Activated T-helper 2 cell treated with anti-CD3 and anti-CD28 coated beads, Interferon-gamma antibody, Interleukin-2, Interleukin-4, amounts not matched to agents 10 μg/mL and 5 μg/mL and 100 μg/mL, durations not matched to agents 14 hours and 24 hours and 36 hours (primary cell): ENCODE measurements around the gene DPH1. TPM values are rescaled to one million over a fixed set of nuclear protein-coding genes. Genes with fewer than 3 reads are reported as not detected.
A peak's percentile ranks its signal among the peaks of the same experiment; 100 is the strongest.
"Not testable (repeated sequence)": the region's sequence is repeated elsewhere in the genome, so short reads cannot be mapped to it uniquely, and the experiment has no call there.

Experiments used
- DNase-seq: peaks from one replicate; pipeline ENCODE4 v3.0.0; 2021; ENCODE audit warnings: low spot score
- H3K27ac Mint-ChIP-seq: one replicate; pipeline ENCODE4 v1.8.0; 2021; ENCODE audit warnings: mixed read lengths
- H3K27me3 Mint-ChIP-seq: one replicate; pipeline ENCODE4 v1.8.0; 2021; ENCODE audit warnings: low read depth, mixed read lengths
- H3K36me3 Mint-ChIP-seq: one replicate; pipeline ENCODE4 v1.8.0; 2021; ENCODE audit warnings: low read depth, mixed read lengths
- H3K4me1 Mint-ChIP-seq: one replicate; pipeline ENCODE4 v1.8.0; 2021; ENCODE audit warnings: low read depth, mixed read lengths
- H3K4me3 Mint-ChIP-seq: one replicate; pipeline ENCODE4 v1.8.0; 2021; ENCODE audit warnings: low read depth, mild to moderate bottlenecking, moderate library complexity, mixed read lengths
- H3K9me3 Mint-ChIP-seq: one replicate; pipeline ENCODE4 v1.8.0; 2021; ENCODE audit warnings: mixed read lengths
- intact Hi-C: fragments of 100-400 bp; cut with micrococcal nuclease; formaldehyde crosslinking; loops from one replicate; pipeline ENCODE4 v1.15.1; 2023
- total RNA-seq: library from RNA; stranded (reverse); gene quantifications from 2 replicates; pipeline ENCODE4 v1.2.3, GENCODE V29; 2022

DPH1 gene
- total RNA-seq, result 43.4 and 47.5 TPM in 2 replicates

- H3K27ac Mint-ChIP-seq, result peak within 1 kb of the TSS; percentile 69
- peaks cover 12% of the 10 kb centered on the region for H3K4me1 Mint-ChIP-seq
- peaks cover 32% of the 10 kb centered on the region for H3K27me3 Mint-ChIP-seq
- peak; percentile 83 for DNase-seq
- H3K9me3 Mint-ChIP-seq, result no peaks in the 10 kb centered on the region
- intact Hi-C loops, result loop anchor here (1.0 to 2.0 kb wide), 2 partner anchors 11 to 121 kb away; no protein-coding TSS in a partner anchor
- peak within 1 kb of the TSS; percentile 95 for H3K4me3 Mint-ChIP-seq
- peaks cover 3% of the 10 kb centered on the region for H3K36me3 Mint-ChIP-seq
Observed at GRCh38 chr17:2029911-2030778, at the start of gene DPH1. DPH1 (plus strand) TSS chr17:2030153; CDS start chr17:2030170, 17 bp downstream.

- no peaks in the 10 kb centered on the region for H3K9me3 Mint-ChIP-seq
- DNase-seq, result no peak
- no peak overlapping the region for H3K27ac Mint-ChIP-seq
- intact Hi-C loops, result no loop called here
- H3K27me3 Mint-ChIP-seq, result peaks cover 21% of the 10 kb centered on the region
- no peak overlapping the region for H3K4me3 Mint-ChIP-seq
- peaks cover 6% of the 10 kb centered on the region for H3K4me1 Mint-ChIP-seq
- H3K36me3 Mint-ChIP-seq, result no peaks in the 10 kb centered on the region
Observed at GRCh38 chr17:1980665-1981250, 49.2 kb upstream of the DPH1 start.

GRCh38 chr17:1982793-1983366 lies 47.1 kb upstream of the DPH1 start:
- H3K27ac Mint-ChIP-seq, H3K4me1 Mint-ChIP-seq, DNase-seq, H3K9me3 Mint-ChIP-seq, intact Hi-C loops, H3K4me3 Mint-ChIP-seq, H3K36me3 Mint-ChIP-seq: not testable (repeated sequence)
- H3K27me3 Mint-ChIP-seq, result peaks cover 10% of the 10 kb centered on the region

- Mint-ChIP-seq H3K4me3 (no peak overlapping the region), H3K27ac (no peak overlapping the region), H3K9me3 (no peaks in the 10 kb centered on the region), H3K4me1 (no peaks in the 10 kb centered on the region), H3K27me3 (peaks cover 5% of the 10 kb centered on the region), H3K36me3 (no peaks in the 10 kb centered on the region)
- intact Hi-C loops, result no loop called here
- no peak for DNase-seq
Observed at GRCh38 chr17:1985093-1985492, 44.9 kb upstream of the DPH1 start.

GRCh38 chr17:1985686-1986085 lies 44.3 kb upstream of the DPH1 start:
- no peaks in the 10 kb centered on the region for H3K4me1 Mint-ChIP-seq
- H3K4me3 Mint-ChIP-seq, result no peak overlapping the region
- H3K9me3 Mint-ChIP-seq, result no peaks in the 10 kb centered on the region
- H3K36me3 Mint-ChIP-seq, result no peaks in the 10 kb centered on the region
- peaks cover 5% of the 10 kb centered on the region for H3K27me3 Mint-ChIP-seq
- no peak overlapping the region for H3K27ac Mint-ChIP-seq
- intact Hi-C loops, result no loop called here
- no peak for DNase-seq

GRCh38 chr17:1986783-1987451 lies 43.0 kb upstream of the DPH1 start:
- Mint-ChIP-seq H3K27me3 (peaks cover 10% of the 10 kb centered on the region), H3K4me1 (no peaks in the 10 kb centered on the region), H3K9me3 (no peaks in the 10 kb centered on the region), H3K4me3 (no peak overlapping the region), H3K27ac (no peak overlapping the region), H3K36me3 (no peaks in the 10 kb centered on the region)
- intact Hi-C loops, result no loop called here
- no peak for DNase-seq

GRCh38 chr17:1989135-1989534 lies 40.8 kb upstream of the DPH1 start:
- Mint-ChIP-seq H3K27ac (no peak overlapping the region), H3K9me3 (no peaks in the 10 kb centered on the region), H3K36me3 (no peaks in the 10 kb centered on the region), H3K4me3 (no peak overlapping the region), H3K4me1 (no peaks in the 10 kb centered on the region), H3K27me3 (peaks cover 13% of the 10 kb centered on the region)
- DNase-seq, result no peak
- intact Hi-C loops, result no loop called here

GRCh38 chr17:1992541-1992940 lies 37.4 kb upstream of the DPH1 start:
- H3K27ac Mint-ChIP-seq, result no peak overlapping the region
- no peak overlapping the region for H3K4me3 Mint-ChIP-seq
- no peaks in the 10 kb centered on the region for H3K9me3 Mint-ChIP-seq
- intact Hi-C loops, result loop anchor here (10.0 kb wide), 1 partner anchor 88 kb away; no protein-coding TSS in a partner anchor
- H3K36me3 Mint-ChIP-seq, result no peaks in the 10 kb centered on the region
- DNase-seq, result no peak
- no peaks in the 10 kb centered on the region for H3K4me1 Mint-ChIP-seq
- H3K27me3 Mint-ChIP-seq, result peaks cover 35% of the 10 kb centered on the region

- H3K27ac Mint-ChIP-seq, result no peak overlapping the region
- no peak for DNase-seq
- H3K4me3 Mint-ChIP-seq, result no peak overlapping the region
- no peaks in the 10 kb centered on the region for H3K36me3 Mint-ChIP-seq
- H3K27me3 Mint-ChIP-seq, result peaks cover 38% of the 10 kb centered on the region
- intact Hi-C loops, result loop anchor here (10.0 kb wide), 1 partner anchor 90 kb away; no protein-coding TSS in a partner anchor
- H3K9me3 Mint-ChIP-seq, result no peaks in the 10 kb centered on the region
- H3K4me1 Mint-ChIP-seq, result no peaks in the 10 kb centered on the region
Observed at GRCh38 chr17:1994707-1995106, 35.2 kb upstream of the DPH1 start.

- Mint-ChIP-seq H3K27ac (no peak overlapping the region), H3K27me3 (peaks cover 42% of the 10 kb centered on the region), H3K4me1 (no peaks in the 10 kb centered on the region), H3K36me3 (no peaks in the 10 kb centered on the region), H3K4me3 (no peak overlapping the region), H3K9me3 (no peaks in the 10 kb centered on the region)
- intact Hi-C loops, result loop anchor here (10.0 kb wide), 1 partner anchor 91 kb away; no protein-coding TSS in a partner anchor
- no peak for DNase-seq
Observed at GRCh38 chr17:1995321-1995892, 34.5 kb upstream of the DPH1 start.

GRCh38 chr17:1995907-1996799 lies 33.8 kb upstream of the DPH1 start:
- no peak overlapping the region for H3K4me3 Mint-ChIP-seq
- H3K4me1 Mint-ChIP-seq, result no peaks in the 10 kb centered on the region
- intact Hi-C loops, result loop anchor here (10.0 kb wide), 1 partner anchor 91 kb away; no protein-coding TSS in a partner anchor
- H3K27me3 Mint-ChIP-seq, result peaks cover 39% of the 10 kb centered on the region
- H3K9me3 Mint-ChIP-seq, result no peaks in the 10 kb centered on the region
- DNase-seq, result no peak
- H3K27ac Mint-ChIP-seq, result no peak overlapping the region
- no peaks in the 10 kb centered on the region for H3K36me3 Mint-ChIP-seq
